ENCODE measurements around the gene MACROH2A1.

GRCh38 chr5:135328128-135328687 is 70.8 kb downstream of the MACROH2A1 start:
- TF ChIP-seq CTCF (IDR thresholded peaks at IDR 0.05) (no peak), EP300 (IDR thresholded peaks at IDR 0.05) (no peak)
